Astrocyte (in vitro differentiated cells and primary cell): ENCODE results near the gene GLIPR2. TPM values are rescaled to one million over a fixed set of nuclear protein-coding genes. Genes with fewer than 3 reads are reported as not detected.

Experiments used
- total RNA-seq: library from RNA; stranded (reverse); gene quantifications from 2 replicates; pipeline ENCODE4 v1.2.1, GENCODE V29; 2021

The GLIPR2 gene
- total RNA-seq, 1 donor from 2014 or later, result 150 TPM

Other genes with a start within 250 kb of the GLIPR2 start
- 0.39 and 0.62 TPM in 2 replicates for gene HRCT1, start 230.5 kb upstream of the GLIPR2 start, total RNA-seq
- 0.17 and 0.18 TPM in 2 replicates for gene SPAAR, start 227.2 kb upstream of the GLIPR2 start, total RNA-seq
- not detected in 2 replicates for gene OR2S2, start 178.6 kb upstream of the GLIPR2 start, total RNA-seq
- 21.6 and 25.1 TPM in 2 replicates for gene RECK, start 99.8 kb upstream of the GLIPR2 start, total RNA-seq
- gene CCIN, start 32.7 kb downstream of the GLIPR2 start, total RNA-seq, result 1.1 and 1.9 TPM in 2 replicates
- gene CLTA, start 54.2 kb downstream of the GLIPR2 start, total RNA-seq, result 386 and 424 TPM in 2 replicates
- gene GNE, start 121.7 kb downstream of the GLIPR2 start, total RNA-seq, result 12.6 and 12.8 TPM in 2 replicates